GM18867 (cell line): ENCODE results near the gene CRIP1.

Experiments used
- ATAC-seq: cut with Tn5 transposase; IDR thresholded peaks from one replicate; pipeline ENCODE4 v1.9.1; 2021; ENCODE audit warnings: mild to moderate bottlenecking, moderate library complexity; ENCODE audit not compliant: unreplicated experiment

CRIP1 gene

DNA sequence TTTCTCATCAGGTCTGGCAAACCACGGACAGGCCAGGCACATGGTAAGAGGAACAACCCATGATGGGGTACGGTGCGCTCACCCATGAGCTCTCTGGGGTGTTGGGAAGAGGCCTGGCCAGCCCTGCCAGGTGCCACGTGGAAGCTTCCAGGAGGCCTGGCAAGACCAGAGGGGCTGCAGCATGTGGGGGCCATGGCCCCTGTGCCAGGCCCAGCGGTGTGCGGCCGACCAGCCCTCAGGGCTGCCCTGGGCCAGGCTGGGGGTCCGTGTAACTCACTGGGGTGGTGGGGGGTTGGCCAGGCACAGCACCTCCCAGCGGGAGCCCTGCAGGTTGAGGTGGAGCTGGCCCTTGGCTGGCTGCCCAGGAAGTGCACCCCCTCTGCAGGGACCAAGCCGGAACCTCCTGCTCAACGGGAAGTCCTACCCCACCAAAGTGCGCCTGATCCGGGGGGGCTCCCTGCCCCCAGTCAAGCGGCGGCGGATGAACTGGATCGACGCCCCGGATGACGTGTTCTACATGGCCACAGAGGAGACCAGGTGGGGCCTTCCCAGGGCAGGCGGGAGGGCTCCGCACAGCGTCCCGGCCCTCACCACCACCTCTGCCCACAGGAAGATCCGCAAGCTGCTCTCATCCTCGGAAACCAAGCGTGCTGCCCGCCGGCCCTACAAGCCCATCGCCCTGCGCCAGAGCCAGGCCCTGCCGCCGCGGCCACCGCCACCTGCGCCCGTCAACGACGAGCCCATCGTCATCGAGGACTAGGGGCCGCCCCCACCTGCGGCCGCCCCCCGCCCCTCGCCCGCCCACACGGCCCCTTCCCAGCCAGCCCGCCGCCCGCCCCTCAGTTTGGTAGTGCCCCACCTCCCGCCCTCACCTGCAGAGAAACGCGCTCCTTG lies 17.0 kb upstream of the CRIP1 start:
- ATAC-seq = no peak

DNA sequence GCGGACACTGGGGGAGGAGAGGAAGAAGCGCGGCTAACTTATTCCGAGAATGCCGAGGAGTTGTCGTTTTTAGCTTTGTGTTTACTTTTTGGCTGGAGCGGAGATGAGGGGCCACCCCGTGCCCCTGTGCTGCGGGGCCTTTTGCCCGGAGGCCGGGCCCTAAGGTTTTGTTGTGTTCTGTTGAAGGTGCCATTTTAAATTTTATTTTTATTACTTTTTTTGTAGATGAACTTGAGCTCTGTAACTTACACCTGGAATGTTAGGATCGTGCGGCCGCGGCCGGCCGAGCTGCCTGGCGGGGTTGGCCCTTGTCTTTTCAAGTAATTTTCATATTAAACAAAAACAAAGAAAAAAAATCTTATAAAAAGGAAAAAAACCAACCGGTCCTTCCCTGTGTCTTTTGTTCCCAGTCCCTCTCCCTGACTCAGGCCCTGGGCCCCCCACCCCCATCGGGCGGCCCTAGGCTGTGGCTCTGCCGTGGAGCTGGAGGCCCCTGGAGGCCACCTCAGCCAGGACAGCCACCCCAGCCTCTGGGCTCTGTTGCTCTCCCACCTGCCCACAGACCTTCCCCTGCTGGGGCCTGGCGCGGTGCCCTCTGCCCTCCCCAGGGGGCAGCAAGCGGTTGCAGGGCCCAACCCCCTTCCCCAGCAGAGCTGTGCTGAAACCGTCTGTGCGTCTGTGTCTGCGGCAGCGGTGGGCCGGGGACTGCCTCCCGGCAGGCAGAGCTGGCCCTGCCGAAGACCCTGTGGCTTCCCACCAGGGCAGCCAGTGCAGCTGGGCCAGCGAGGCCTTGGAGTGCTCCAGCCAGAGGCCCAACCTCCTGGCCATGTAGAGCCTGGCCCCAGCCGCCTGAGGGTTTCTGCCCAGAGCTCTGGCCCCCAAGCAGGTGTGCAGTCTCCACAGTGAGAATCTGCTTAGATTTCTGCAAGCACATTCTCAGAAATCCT lies 16.1 kb upstream of the CRIP1 start:
- no peak for ATAC-seq

DNA sequence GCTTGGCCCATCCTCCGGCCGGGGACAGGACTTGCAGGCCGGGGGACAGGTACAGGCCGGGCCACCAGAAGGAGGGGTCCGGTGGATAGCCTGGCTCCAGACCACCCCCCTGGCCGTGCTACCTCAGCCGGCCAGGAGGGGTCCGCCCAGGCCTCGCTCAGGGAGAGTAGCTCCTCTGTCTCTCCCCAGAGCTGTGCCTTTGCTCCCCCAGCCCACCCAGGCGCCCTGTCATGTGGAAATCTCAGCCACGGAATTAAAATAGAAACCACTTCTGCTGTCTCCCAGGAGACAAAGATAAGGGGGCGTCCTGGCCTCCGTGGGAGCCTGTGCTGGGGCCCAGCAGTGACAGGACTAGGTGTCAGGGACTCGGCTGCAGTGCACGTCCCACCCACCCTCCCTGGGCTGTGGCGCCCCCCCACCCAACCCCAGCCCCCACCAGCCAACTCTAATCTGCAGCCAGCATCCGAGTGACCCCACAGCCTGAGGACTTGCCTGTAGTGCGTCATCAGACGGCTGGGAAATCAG lies 15.3 kb upstream of the CRIP1 start:
- ATAC-seq = no peak

DNA sequence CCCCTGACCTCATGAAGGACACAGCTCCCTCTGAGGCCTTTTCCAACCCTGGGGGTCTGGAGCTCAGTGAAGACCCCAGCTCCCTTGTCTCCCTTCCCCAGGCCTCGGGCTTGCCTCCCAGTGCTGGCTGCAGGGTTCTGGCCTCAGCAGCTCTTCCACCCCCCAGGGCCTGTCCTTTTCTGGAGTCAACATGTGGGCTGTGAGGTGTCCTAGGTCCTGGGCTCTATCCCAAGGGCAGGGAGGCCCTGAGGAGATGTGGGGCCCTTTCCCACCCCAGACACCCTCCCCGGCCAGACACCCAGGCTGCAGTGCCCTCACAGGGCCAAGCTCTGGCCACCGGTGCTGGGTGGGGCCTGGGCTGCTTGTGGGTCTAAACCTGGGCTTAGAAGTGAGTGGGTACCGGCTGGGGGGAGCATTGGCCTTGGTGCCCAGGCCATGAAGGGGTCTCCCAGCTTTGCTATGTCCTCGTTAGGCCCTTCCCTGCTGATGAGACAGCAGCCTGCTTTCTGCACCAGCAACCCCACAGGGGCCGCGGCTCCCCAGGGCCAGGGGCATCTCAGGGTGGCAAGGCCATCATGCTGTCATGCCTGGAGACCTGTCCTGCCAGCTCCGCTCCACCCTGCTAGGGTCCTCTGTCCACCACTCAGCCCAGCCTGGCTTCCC lies 14.7 kb upstream of the CRIP1 start:
- no peak for ATAC-seq

DNA sequence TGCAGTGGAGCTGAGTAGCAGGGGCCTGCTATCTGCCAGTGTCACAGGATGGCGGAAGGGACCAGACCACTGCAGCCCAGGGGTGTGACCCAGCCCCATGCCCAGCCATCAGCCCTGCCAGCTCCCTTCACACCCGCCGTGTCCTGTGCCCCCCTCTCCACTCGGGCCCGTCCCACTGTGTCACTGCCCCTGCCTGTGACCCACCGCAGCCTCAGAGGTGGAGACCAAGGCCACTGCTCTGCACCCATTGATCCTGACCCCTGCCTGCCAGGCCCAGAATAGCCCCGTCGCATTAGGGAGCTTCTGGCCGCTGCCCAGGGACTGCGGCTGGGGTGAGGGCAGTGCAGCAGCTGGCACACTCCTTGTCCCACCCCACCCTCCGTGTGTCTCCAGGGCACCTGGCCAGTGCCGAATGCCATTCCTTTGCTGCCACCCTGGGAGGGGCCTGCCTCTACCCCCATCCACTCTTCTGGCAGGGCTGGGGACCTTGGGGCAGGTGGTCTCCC lies 14.1 kb upstream of the CRIP1 start:
- ATAC-seq = no peak

DNA sequence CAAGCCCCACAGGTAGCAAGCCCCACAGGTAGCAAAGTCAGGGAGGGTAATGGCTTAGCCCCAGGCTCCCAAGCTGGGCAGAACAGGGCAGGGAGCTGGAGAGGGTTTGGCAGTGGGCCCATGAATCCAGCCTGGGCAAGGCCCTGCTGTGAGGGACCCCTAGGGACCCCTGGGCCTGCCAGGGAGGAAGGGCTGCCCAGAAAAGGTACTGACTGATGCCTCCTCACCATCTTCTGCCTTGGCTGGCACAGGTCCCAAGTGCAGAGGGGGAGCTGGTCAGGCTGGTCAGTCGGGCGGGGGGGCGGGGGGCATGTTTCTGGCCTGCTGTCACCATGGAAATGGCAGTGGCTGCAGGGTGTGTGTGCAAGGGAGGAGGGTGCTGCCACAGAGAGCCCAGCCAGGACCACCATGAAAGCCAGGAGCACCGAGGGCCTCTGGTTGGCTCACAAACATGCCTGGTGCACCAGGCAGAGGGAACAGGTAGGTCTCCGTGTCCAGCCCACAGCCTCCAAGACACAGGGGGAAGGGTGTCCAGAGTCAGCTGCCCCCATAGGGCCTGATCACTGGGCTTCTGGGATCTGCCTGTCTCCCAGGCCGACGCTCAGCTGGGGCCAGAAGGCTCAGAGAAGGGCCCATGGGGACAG lies 13.5 kb upstream of the CRIP1 start:
- no peak for ATAC-seq

DNA sequence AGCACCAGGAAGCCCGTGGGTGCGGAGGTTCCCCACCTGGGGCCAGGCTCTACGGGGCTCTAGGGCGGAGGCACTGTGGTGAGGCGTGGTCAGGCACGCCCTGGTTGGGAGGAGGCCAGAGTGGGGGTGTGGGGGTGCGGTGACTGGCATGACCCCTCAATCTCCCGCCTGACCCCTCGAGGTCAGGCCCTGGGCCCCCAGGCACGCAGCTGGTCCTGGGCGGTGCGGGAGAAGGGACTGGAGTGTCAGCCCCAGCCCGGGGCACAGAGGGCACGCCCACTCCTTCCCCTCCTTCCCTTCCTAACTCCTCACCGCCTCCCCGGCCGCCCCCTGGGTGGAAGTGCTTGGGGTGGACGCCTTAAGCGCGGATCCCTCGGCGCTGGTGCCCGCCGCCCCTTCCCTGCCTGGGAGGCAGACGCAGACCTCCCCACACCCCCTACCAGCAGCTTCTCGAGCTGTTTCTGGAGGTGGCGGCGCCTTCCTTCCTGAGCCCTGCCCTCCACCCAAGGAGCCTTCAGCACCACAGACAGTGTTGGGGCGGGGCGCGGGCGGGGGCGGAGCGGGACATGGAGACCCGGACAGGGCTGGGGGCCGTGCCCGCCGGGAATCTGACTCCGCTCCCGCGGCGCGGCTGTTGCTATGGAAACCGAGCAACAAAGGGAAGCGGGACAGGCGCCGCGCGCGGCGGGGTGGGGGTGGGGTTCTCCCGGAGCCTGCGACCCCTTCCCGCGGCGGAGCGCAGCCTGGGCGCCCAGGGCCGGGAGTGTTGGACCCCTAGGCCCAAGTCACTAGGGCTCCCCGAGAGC lies 12.8 kb upstream of the CRIP1 start:
- ATAC-seq = no peak

DNA sequence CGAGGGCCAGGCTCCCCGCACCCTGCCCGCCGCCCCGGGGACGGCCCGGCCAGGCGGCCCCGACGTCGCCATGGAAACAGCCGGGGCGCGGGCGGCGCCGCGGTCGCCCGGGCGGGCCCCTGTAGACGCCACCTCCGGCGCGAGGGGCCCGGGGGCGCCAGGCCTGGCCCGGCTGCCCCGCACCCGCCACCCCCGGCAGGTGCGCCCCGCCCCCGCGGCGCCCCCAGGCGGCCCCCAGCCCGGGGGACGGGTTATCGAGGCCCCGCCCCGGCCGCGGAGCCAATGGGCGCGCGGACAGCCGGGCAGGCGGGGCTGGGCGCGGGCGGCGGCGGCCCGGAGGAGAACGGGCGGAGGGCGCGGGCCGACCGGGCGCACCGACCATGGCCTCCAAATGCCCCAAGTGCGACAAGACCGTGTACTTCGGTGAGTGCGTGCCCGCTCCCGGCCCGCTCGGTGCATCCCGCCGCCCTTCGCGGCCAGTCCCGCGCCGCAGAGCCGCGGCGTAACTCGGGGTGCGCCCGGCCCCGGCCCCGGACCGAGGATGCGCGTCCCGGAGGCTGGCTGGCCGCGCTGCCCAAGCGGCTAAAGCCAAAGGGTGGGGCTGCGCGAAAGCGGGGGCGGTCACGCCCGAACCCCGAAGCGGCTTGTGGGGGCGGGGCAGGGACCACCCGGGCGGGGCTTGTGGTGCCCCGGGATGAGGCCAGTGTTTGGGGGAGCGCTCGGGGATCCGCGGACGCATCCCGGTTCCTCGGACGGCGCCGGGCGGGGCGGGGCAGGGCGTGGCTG lies 12.0 kb upstream of the CRIP1 start, which contains the start of gene CRIP2:
Gene CRIP2, plus strand, starts transcription at position 339 of the 786 bp plus-strand sequence. Its CDS starts 42 bp downstream, at position 381.
- ATAC-seq = no peak

DNA sequence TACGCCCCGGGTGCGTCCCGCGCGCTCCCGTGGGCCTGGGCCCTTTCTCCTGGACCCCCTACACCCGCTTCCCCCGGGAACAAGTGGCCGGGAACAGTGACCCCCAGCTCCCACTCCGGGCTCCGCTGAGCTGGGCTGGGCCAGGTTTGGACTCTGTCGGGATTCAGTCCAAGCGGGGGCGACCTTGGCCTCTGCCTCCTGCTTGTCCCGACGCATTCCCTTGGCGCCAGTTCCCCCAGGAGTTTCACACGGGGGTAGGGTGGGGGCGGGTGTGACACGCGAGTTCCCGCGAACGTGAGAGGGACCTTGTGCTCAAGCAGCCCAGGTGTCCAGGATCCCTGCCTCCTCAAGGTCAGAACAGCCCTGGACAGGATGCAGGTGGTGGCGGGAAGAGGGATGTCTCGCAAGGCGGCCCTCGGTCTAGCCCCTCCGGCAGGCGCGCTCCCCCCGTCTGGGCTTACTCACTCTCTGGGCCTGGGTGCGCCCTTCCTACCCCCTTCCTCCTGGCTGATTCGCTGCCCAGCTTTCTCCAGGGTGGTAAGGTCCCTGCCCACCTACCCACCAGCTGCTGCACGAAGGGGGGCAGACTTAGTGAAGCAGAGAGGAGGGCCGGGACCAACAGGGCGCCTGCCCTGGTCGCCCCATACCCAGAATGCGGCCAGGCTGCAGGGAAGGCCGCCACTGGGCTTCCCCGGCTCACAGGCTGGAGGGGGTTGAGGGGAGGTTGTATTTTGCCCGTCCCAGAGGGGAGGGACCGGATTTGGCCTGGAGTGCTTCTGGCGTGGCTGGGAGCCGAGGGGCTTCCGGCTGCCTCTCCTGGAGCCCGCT lies 11.2 kb upstream of the CRIP1 start:
- ATAC-seq = no peak

DNA sequence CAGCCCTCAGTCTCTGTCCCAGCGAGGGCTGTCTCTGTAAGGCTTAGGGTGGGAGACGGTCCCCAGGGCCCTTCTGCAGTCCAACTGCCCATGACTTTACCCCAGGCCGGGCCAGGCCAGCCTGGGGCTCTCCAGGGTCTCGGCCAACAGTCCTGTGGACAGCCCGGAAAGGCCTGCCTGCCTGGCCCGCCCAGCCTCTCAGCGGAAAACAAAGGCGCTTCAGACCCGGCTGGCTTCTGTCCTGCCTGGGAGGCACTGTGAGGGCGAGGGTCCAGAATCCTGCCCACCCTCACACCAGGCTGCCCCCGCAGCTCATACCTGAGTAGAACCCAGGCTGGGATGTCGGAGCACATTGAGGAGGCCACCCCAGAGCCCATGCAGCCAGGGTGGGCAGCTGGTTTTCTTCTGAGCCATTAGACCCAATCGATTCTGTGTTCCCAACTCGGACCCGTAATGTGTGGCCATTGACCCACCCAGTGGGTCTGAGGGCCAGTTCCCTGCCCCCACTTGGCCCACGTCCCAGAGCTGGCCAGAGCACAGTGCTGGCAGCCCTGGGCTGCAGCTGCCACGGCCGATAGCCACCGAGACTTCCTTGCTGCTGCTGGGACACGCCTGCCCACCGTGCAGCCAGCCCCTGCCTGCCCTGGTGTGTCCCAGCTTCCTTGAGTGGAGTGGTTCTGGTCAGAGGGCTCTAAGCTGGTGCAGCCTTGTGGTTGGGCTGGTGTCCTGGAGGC lies 10.4 kb upstream of the CRIP1 start:
- ATAC-seq = no peak

DNA sequence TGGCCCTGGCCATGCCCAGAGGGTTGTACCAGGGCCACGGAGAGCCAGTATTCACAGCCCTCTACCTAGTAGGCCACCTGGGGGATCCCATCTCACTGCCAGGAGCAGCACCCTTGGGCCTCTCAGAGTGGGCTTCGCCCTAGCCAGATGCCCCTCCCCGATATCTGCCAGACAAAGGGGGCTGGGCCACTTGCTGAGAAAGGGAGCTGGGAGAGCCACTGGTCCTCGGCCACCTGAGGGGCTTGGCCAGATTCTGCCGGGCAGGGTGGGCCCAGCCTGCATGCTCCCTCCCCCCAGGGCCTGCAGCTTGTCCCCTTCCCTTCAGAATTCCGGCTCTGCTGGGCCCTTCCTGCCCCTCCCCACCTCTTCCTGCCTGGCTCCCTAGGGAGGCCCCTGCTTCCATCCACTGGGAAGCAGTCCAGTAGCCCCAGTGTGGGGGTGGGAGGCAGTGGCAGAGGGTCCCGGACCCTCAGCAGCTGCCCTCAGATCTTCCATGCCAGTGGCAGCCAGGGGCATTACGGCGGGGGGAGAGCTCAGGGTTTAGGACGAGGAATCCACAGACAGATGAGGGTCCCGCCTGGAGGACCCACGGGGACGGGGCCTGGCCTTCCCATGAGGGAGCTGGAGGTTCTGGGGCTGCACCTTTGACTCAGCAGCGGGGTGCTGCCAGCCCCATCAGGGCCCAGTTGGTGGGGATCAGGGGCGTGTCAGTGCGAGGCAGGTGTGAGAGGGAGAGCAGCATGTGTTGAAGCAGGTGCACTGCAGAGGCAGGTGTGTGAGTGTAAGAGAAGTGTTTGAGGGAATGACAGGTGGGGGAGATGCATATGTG lies 9.6 kb upstream of the CRIP1 start:
- no peak for ATAC-seq

DNA sequence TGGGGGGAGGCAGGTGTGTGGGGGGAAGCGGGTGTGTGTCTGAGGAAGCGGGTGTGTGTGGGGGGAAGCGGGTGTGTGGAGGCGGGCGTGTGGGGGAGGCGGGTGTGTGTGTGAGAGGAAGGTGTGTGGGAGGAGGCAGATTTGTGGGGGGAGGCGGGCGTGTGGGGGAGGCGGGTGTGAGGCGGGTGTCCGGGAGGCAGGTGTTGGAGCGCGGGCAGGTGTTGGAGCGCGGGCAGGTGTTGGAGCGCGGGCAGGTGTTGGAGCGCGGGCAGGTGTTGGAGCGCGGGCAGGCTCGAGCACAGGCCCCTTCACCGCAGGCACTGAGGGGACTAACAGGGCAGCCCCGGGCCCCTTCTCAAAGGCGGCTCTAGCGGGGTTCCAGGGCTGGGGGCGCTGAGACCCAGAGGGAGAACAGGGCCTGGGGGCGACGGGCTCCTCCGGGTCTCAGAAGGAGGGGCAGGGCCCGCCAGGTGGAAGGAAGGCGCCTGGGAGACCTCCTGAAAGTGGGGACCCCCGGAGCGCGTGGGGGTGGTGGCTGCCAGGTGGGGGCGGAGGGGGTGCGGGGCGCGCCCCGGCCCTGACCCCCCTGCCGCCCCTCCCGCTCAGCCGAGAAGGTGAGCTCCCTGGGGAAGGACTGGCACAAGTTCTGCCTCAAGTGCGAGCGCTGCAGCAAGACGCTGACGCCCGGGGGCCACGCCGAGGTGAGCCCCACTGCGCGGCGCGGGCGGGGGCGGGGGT lies 8.9 kb upstream of the CRIP1 start:
- ATAC-seq = no peak

DNA sequence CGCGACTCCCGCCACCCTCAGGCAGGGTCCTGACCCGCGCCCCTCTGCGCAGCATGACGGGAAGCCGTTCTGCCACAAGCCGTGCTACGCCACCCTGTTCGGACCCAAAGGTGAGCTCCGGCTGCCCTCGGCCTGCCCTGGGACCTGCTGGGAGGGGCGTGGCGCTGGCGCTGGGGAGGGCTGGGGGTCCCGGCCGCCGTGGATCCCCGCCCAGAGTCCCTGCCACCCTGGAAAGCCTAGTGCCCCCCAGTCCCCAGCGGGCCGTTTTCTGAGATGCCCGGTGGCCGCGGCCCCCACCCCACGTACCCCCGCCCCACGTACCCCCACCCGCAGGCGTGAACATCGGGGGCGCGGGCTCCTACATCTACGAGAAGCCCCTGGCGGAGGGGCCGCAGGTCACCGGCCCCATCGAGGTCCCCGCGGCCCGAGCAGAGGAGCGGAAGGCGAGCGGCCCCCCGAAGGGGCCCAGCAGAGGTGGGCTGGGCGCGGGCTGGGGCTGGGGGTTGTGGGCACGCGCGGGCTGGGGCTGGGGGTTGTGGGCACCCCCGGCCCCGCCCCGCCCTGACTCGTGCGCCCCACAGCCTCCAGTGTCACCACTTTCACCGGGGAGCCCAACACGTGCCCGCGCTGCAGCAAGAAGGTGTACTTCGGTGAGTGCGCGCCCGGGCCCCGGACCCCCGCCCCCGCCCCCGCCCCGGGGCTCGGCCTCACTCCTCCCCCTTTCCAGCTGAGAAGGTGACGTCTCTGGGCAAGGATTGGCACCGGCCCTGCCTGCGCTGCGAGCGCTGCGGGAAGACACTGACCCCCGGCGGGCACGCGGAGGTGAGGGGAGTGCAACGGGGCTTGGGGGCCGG lies 8.1 kb upstream of the CRIP1 start:
- ATAC-seq = no peak

DNA sequence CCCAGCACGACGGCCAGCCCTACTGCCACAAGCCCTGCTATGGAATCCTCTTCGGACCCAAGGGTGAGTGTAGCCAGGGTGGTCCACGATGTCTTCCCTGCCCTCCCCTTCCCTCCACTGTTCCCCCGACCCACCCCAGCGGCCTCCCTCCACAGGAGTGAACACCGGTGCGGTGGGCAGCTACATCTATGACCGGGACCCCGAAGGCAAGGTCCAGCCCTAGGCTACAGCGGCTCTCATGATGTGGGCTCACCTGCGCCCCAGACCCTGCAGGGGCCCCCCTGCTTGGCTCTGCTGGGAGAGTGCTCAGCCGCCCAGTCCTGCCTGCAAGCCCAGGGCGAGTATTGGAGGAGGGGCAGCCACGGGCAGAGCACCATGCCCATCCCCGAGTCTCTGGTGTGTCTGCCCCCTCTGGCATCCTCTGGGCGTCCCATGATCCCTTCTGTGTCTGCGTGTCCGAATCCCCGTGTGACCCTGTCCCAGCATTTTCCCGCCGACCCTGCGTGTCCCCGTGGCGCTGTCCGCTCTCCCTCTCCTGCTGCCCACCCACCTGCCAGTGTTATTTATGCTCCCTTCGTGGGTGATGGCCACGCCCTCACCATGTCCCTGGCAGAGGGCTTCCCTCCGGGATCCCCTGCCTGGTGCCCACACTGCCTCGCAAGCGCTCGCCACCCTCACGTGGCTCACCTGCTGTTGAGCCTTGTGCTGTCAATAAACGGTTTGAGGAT lies 7.1 kb upstream of the CRIP1 start:
- no peak for ATAC-seq
